ENCODE measurements around the gene IL18. TPM values are rescaled to one million over a fixed set of nuclear protein-coding genes. Genes with fewer than 3 reads are reported as not detected.

IL18 gene
- total and polyA plus RNA-seq, 11 donors = 0.88 to 23.9 (median 2.0) TPM

DNA sequence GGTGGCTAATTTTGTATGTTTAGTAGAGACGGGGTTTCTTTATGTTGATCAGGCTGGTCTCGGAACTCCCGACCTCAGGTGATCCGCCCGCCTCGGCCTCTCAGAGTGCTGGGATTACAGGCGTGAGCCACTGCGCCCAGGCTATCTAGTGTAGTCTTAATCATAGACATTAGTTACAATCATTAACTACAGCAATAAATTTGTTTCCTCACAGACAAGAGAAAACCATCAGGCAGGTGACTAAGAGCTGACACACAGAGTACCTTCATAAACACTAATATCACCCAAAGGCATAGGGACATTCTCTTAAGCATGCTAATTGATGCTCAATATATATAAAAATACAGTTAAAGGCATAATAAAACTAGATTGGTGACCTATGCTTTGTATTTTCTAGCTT is 57.8 kb downstream of the IL18 start:
- Histone ChIP-seq H3K27ac (no peak overlapping the region), H3K27me3 (no peaks in the 10 kb centered on the region), H3K36me3 (peaks cover 0 to 9% (median 0%) of the 10 kb centered on the region in 9 donors), H3K4me1 (peaks cover 0 to 8% (median 0%) of the 10 kb centered on the region in 12 donors), H3K9me3 (peaks cover 0 to 10% (median 0%) of the 10 kb centered on the region in 12 donors), H3K4me3 (no peak overlapping the region)
- WGBS, 4 donors = 94 to 98% (median 96%) methylated on average over 8 of the region's 8 CpGs
- ATAC-seq (no peak), DNase-seq (no peak)
- no peak for TF ChIP-seq POLR2A (IDR thresholded peaks at IDR 0.05)
- TF ChIP-seq, protein P1, sequence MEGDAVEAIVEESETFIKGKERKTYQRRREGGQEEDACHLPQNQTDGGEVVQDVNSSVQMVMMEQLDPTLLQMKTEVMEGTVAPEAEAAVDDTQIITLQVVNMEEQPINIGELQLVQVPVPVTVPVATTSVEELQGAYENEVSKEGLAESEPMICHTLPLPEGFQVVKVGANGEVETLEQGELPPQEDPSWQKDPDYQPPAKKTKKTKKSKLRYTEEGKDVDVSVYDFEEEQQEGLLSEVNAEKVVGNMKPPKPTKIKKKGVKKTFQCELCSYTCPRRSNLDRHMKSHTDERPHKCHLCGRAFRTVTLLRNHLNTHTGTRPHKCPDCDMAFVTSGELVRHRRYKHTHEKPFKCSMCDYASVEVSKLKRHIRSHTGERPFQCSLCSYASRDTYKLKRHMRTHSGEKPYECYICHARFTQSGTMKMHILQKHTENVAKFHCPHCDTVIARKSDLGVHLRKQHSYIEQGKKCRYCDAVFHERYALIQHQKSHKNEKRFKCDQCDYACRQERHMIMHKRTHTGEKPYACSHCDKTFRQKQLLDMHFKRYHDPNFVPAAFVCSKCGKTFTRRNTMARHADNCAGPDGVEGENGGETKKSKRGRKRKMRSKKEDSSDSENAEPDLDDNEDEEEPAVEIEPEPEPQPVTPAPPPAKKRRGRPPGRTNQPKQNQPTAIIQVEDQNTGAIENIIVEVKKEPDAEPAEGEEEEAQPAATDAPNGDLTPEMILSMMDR (IDR thresholded peaks at IDR 0.05) = no peak
- intact Hi-C loops (cut with DNase I) = no loop called here

DNA sequence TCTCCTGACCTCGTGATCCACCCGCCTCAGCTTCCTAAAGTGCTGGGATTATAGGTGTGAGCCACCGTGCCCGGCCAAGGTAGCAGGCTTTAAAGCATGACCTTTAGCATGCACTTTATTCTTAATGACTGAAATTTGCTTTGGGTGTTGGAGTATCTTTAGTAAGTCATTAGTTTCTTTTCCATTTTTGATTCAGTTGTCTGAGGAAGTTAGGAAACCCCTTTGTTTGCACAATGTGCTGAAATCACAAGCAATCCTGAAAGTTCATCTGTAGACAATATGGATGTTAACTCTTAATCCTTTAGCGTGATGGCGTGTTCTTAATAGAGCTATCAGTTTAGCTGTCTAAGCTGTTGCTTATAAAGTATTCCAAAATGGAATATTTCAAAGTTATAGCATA is 60.4 kb downstream of the IL18 start:
- intact Hi-C loops (cut with DNase I) = no loop called here
- TF ChIP-seq, protein P1 (IDR thresholded peaks at IDR 0.05) = no peak
- TF ChIP-seq POLR2A (IDR thresholded peaks at IDR 0.05) = no peak
- peak overlapping the region in 1 of 12 donors; percentile 15 for H3K4me3 ChIP-seq
- 91 to 94% (median 94%) methylated on average over 6 of the region's 6 CpGs for WGBS, 4 donors
- H3K9me3 ChIP-seq = no peaks in the 10 kb centered on the region
- peaks cover 0 to 9% (median 0%) of the 10 kb centered on the region in 9 donors for H3K36me3 ChIP-seq
- H3K27ac ChIP-seq = peak overlapping the region in 1 of 12 donors; percentile 67
- ATAC-seq (no peak), DNase-seq (no peak)
- H3K4me1 ChIP-seq = peaks cover 0 to 8% (median 0%) of the 10 kb centered on the region in 12 donors
- no peaks in the 10 kb centered on the region for H3K27me3 ChIP-seq

DNA sequence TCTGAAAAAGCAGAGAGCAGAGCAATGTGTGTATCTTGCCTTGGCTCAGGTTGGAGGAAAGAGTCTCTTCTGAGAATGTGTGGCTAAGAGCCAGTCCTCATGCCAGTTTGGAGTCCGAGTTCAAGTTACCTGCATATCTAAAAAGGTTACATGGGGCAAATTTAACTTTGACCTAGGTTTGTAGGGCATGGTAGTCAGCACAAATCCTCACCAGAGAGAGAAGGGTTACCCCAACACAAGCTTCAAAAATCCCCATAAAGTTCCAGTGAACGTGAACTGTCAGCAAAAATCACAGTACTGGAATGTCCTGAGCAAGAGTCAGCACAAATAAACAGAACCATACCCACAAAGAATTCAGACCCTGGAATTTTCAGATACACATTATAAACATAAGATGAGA is 63.4 kb downstream of the IL18 start:
- intact Hi-C loops (cut with DNase I) = no loop called here
- ATAC-seq (peak in 1 of 4 donors; percentile 20), DNase-seq (no peak)
- Histone ChIP-seq H3K4me3 (no peak overlapping the region), H3K27me3 (no peaks in the 10 kb centered on the region), H3K36me3 (peaks cover 0 to 35% (median 22%) of the 10 kb centered on the region in 9 donors), H3K9me3 (no peaks in the 10 kb centered on the region), H3K27ac (no peak overlapping the region), H3K4me1 (peaks cover 0 to 8% (median 0%) of the 10 kb centered on the region in 12 donors)
- TF ChIP-seq POLR2A (IDR thresholded peaks at IDR 0.05) = no peak
- TF ChIP-seq, protein P1 (IDR thresholded peaks at IDR 0.05) = no peak
- 40 to 52% (median 44%) methylated on average over 2 of the region's 2 CpGs for WGBS, 4 donors

DNA sequence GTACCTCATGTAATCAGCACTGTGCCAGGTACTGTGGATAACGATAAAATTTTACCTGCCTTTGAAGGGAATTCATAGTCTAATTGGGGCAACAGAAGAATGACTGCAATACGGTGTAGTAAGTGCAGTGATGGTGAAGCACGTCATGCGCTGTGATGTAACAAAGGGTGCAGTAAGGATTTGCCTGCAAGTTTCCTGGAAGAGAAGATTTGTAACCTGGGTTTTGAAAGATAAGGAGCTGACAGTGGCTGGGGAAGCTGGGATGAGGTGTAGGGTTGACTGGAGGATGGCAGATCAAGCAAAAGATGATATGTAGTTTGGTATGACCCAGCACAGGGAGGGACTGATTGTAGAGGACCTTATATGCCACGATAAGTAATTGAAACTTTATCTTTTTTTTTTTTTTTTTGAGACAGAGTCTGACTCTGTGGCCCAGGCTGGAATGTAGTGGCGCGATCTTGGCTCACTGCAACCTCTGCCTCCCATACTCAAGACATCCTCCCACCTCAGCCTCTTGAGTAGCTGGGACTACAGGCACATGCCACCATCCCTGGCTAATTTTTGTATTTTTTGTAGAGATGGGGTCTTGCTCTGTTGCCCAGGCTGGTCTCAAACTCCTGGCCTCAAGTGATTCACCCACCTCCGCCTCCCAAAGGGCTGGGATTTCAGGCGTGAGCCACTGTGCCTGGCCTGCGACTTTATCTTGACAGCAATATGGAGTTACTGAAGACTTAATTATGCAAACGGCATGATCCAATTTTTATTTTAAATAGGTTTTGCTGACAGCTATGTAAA is 66.0 kb downstream of the IL18 start:
- DNase-seq = no peak
- H3K27ac ChIP-seq = no peak overlapping the region
- peaks cover 0 to 7% (median 0%) of the 10 kb centered on the region in 12 donors for H3K4me1 ChIP-seq
- H3K27me3 ChIP-seq = no peaks in the 10 kb centered on the region
- no peak overlapping the region for H3K4me3 ChIP-seq
- H3K36me3 ChIP-seq = peaks cover 0 to 60% (median 47%) of the 10 kb centered on the region in 9 donors
- H3K9me3 ChIP-seq = no peaks in the 10 kb centered on the region
- intact Hi-C loops (cut with DNase I) = no loop called here
- TF ChIP-seq, protein P1 (IDR thresholded peaks at IDR 0.05) = no peak
- TF ChIP-seq POLR2A (IDR thresholded peaks at IDR 0.05) = no peak
- 88 to 91% (median 90%) methylated on average over 11 of the region's 11 CpGs for whole genome bisulfite sequencing, 4 donors
- no peak for ATAC-seq
